ENCODE measurements around the gene KIAA0513.
"Not testable (repeated sequence)": the region's sequence is repeated elsewhere in the genome, so short reads cannot be mapped to it uniquely, and the experiment has no call there.

KIAA0513 gene

DNA sequence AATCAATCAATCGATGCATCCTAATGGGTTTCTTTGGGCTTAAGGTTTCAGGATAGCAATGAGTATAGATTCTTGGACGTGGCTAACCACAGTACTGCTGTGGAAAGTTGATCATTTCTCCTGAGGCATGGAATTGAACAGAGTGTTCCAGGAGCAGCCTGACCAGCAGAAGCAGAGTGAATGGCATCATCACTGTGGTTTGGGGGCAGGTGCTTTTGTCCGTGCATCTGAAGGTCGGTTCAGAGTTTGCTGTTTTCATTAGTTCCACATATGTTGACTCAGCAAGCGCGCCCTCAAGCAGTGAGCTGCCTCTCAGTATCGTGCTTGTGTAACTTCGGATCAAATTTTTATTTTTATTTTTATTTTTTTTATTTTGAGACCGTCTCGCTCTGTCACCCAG is 24.9 kb downstream of the KIAA0513 start:
- DNase-seq (ENCODE audit: extremely low read depth, low read depth): no peak

DNA sequence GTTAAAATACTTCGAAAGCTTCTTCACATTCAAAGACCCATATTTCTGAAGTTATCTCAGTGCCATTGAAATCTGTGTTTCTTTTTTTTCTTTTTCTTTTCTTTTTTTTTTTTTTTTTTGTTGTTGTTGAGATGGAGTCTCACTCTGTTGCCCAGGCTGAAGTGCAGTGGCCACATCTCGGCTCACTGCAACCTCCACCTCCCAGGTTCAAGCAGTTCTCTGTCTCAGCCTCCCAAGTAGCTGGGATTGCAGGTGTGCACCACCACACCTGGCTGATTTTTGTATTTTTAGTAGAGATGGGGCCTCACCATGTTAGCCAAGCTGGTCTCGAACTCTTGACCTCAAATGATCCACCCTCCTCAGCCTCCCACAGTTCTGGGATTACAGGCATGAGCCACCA is 26.7 kb downstream of the KIAA0513 start:
- DNase-seq (ENCODE audit: extremely low read depth, low read depth): not testable (repeated sequence)

More for the DNA sequence above, 24.9 kb downstream of the KIAA0513 start:
- TF ChIP-seq, protein P1, sequence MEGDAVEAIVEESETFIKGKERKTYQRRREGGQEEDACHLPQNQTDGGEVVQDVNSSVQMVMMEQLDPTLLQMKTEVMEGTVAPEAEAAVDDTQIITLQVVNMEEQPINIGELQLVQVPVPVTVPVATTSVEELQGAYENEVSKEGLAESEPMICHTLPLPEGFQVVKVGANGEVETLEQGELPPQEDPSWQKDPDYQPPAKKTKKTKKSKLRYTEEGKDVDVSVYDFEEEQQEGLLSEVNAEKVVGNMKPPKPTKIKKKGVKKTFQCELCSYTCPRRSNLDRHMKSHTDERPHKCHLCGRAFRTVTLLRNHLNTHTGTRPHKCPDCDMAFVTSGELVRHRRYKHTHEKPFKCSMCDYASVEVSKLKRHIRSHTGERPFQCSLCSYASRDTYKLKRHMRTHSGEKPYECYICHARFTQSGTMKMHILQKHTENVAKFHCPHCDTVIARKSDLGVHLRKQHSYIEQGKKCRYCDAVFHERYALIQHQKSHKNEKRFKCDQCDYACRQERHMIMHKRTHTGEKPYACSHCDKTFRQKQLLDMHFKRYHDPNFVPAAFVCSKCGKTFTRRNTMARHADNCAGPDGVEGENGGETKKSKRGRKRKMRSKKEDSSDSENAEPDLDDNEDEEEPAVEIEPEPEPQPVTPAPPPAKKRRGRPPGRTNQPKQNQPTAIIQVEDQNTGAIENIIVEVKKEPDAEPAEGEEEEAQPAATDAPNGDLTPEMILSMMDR (IDR thresholded peaks at IDR 0.05; ENCODE audit: low read depth, low read length): no peak

DNA sequence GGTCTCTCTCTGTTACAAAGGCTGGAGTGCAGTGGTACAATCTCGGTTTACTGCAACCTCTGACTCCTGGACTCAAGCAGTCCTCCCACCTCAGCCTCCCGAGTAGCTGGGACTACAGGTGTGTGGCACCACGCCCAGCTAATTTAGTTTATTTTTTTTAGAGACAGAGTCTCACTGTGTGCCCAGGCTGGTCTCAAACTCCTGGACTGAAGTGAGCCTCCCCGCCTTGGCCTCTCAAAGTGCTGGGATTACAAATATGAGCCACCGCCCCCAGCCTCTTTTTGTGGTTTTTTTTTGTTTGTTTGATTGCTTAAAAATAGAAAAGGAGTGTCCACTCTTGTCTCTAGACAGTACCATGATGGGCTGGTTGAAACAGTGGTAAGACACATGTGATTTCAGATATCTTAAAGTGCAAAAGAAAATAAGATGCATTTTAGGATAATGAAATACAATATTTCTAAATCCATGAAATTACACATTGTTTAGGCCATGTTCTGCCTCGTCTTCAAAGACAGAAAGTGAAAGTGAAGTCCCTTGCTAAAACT is 27.4 kb downstream of the KIAA0513 start:
- TF ChIP-seq, protein P1 (IDR thresholded peaks at IDR 0.05; ENCODE audit: low read depth, low read length): no peak
- peak; percentile 2 for DNase-seq (ENCODE audit: extremely low read depth, low read depth)

DNA sequence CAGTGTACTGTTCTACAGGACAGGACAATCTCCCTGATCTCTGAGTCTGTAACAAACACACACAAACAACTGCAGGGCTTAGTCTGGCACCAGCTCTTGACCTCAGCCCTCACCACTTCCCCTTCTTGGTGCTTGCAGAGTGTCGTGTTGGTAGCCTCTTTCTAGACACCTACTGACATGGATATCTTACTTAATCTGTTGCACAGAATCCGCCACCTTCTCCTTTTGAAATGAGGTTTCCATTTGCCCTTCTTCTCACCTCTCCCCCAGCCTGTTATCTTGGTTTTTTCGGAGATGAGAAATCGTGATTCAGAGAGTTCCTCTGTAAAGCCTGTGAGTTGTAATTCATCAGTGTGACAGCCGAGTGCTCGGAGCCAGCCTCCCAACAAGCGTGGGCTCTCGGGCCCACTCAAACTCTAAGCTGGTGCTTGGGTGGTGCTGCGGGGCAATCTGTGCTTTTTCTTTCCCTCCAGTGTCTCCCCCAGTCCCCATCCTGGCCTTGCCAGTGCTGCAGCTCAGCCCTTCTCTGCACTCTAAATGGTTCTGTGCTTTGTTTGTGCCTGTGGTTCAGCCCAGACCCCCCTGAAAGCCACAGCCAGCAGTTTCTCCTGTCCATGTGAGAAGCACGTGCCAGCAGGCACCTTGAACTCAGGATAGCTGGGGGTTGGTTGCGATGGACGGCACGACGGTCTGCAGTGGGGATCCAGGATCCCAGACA is 28.1 kb downstream of the KIAA0513 start:
- DNase-seq (ENCODE audit: extremely low read depth, low read depth): no peak
- TF ChIP-seq, protein P1 (IDR thresholded peaks at IDR 0.05; ENCODE audit: low read depth, low read length): no peak

DNA sequence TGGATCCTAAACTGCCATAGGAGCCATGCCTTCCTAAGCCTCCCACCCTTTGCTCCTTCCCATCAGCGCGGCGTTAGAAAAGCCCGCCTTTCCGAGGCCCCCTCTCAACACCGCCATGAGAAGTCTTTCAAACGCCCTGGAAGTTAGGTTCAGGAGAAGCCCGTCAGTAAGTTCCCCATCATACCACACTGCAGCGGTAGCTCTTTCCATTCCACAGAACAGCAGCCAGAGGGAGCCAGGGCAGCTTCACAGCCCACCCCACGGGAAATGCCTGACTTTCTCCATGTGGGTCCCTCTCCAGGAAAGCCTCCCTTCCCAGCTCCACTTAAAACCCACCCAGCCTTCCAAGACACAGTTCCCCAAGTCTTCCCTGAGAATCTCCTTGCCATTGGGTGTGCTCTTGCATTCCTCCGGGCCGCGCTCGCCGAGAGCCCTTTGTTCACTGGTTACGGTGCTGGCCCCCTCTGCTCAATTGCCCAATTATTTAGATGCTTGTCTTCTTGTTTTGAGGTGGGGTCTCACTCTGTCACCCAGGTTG is 28.7 kb downstream of the KIAA0513 start:
- DNase-seq (ENCODE audit: extremely low read depth, low read depth): no peak
- TF ChIP-seq, protein P1 (IDR thresholded peaks at IDR 0.05; ENCODE audit: low read depth, low read length): peak; percentile 23

DNA sequence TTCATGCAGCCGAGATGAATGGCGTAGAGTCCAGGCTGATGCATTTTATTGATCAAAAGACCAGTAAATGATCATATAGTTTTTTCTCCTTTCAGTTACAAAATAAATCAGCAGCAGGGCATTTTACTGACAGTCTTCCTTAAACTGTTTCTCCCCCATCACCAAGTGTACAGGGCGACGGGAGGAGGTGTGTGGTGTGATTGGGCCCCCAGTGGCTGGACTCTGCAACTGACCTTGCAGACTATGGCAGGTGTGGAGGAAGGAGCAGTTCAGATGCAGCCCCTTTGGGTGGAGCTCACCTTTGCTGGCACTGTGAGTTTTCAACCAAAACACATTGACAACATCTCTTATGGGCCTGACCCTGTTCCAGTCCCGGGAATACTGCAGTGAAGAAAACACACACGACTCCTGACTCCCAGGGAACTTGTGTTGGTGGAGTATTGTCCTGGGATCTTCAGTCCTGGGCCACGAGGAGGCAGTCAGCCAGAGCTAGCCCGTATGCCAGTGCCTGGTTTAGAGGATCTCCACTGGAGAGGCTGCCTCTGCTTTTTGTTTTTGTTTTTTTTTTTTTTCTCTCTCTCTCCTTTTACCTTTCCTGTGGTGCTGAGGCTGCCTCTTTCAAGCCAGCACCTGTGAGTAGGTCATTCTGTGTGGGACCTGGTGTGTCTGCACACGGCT is 29.8 kb downstream of the KIAA0513 start:
- no peak for DNase-seq (ENCODE audit: extremely low read depth, low read depth)
- TF ChIP-seq, protein P1 (IDR thresholded peaks at IDR 0.05; ENCODE audit: low read depth, low read length): peak; percentile 3

DNA sequence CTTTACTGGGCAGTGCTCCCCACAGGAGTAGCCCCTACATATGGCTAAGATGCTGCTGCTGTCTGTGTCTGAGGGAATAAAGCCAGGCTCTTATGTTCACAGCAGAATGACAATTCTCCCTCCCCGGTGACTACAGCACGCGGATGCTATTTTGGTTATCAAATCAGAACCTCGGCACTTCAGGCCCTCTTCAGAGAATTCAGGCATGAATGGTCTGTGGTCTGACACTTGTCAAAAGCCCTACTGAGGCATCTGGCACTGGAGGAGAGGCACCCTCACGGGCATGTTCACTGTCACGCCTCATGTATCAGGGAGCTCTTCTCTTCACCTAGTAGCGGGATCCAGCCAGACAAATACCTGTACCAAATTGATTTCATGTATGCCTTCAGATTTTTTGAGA is 30.4 kb downstream of the KIAA0513 start:
- DNase-seq (ENCODE audit: extremely low read depth, low read depth): no peak
- TF ChIP-seq, protein P1 (IDR thresholded peaks at IDR 0.05; ENCODE audit: low read depth, low read length): no peak

Data from AG09319 (cell line).